Neuronal stem cell (in vitro differentiated cells): ENCODE results near the gene PEDS1.

Experiments
- DNase-seq: peaks from one replicate; pipeline ENCODE4 v3.0.0-alpha.2; 2013; ENCODE audit warnings: low spot score
- H2AFZ ChIP-seq: one replicate; pipeline ENCODE4 v1.6.1; 2013; ENCODE audit warnings: mild to moderate bottlenecking, low read length, inconsistent platforms
- H2AK5ac ChIP-seq: 2 replicates; pipeline ENCODE4 v1.6.1; 2013; ENCODE audit warnings: low read depth, mild to moderate bottlenecking, inconsistent platforms, low read length, moderate library complexity, mixed read lengths
- H2BK120ac ChIP-seq: 2 replicates; pipeline ENCODE4 v1.6.1; 2013; ENCODE audit warnings: low read depth, mild to moderate bottlenecking, inconsistent platforms, low read length, moderate library complexity, mixed read lengths
- H2BK12ac ChIP-seq: one replicate; pipeline ENCODE4 v1.6.1; 2013; ENCODE audit warnings: low read length, inconsistent platforms
- H2BK15ac ChIP-seq: 2 replicates; pipeline ENCODE4 v1.6.1; 2013; ENCODE audit warnings: mild to moderate bottlenecking, low read length, inconsistent platforms, mixed read lengths
- H2BK5ac ChIP-seq: one replicate; pipeline ENCODE4 v1.6.1; 2013; ENCODE audit warnings: inconsistent platforms, mild to moderate bottlenecking, low read length, moderate library complexity
- H3K14ac ChIP-seq: one replicate; pipeline ENCODE4 v1.6.1; 2013; ENCODE audit warnings: low read length, inconsistent platforms
- H3K18ac ChIP-seq: 2 replicates; pipeline ENCODE4 v1.6.1; 2013; ENCODE audit warnings: low read length, inconsistent platforms
- H3K23ac ChIP-seq: 2 replicates; pipeline ENCODE4 v1.6.1; 2013; ENCODE audit warnings: low read depth, mild to moderate bottlenecking, mixed read lengths, low read length, inconsistent platforms; ENCODE audit not compliant: poor library complexity
- H3K27ac ChIP-seq: replicated peaks from 3 replicates; pipeline ENCODE4 v1.5.1; 2013; ENCODE audit warnings: low read length, inconsistent platforms
- H3K27me3 ChIP-seq, 3 experiments: 2 replicates each; pipeline ENCODE4 v1.6.1; 2013; ENCODE audit warnings: low read length in 3 of 3, mild to moderate bottlenecking in 2 of 3, inconsistent platforms in 1 of 3, low read depth in 1 of 3, mixed read lengths in 1 of 3, moderate library complexity in 1 of 3; ENCODE audit not compliant: control insufficient read depth in 3 of 3, insufficient read depth in 3 of 3
- H3K36me3 ChIP-seq, 2 donors: replicated peaks in 1 of 2; 2 replicates each; pipeline ENCODE4 v1.6.1; 2013; ENCODE audit warnings: low read length in 2 of 2; ENCODE audit not compliant: control insufficient read depth in 2 of 2, insufficient read depth in 2 of 2
- H3K4ac ChIP-seq: 2 replicates; pipeline ENCODE4 v1.6.1; 2013; ENCODE audit warnings: inconsistent platforms, mild to moderate bottlenecking, low read length, moderate library complexity
- H3K4me1 ChIP-seq, 2 donors: 1 replicate in 1 of 2; 2 replicates in 1 of 2; pipeline ENCODE4 v1.6.1; 2013; ENCODE audit warnings: low read length in 2 of 2, low read depth in 1 of 2; ENCODE audit not compliant: control insufficient read depth in 2 of 2, insufficient read depth in 1 of 2
- H3K4me2 ChIP-seq: one replicate; pipeline ENCODE4 v1.6.1; 2013; ENCODE audit warnings: mild to moderate bottlenecking, low read length, inconsistent platforms; ENCODE audit not compliant: insufficient read depth, poor library complexity, severe bottlenecking
- H3K4me3 ChIP-seq, 2 donors: 2 replicates each; pipeline ENCODE4 v1.5.1; 2013; ENCODE audit warnings: low read length in 2 of 2, mild to moderate bottlenecking in 2 of 2, inconsistent platforms in 1 of 2, moderate library complexity in 1 of 2
- H3K79me1 ChIP-seq: one replicate; pipeline ENCODE4 v1.6.1; 2013; ENCODE audit warnings: low read depth, mild to moderate bottlenecking, inconsistent platforms, low read length, moderate library complexity
- H3K9ac ChIP-seq: one replicate; pipeline ENCODE4 v1.6.1; 2013; ENCODE audit warnings: mild to moderate bottlenecking, low read depth, low read length, inconsistent platforms; ENCODE audit not compliant: poor library complexity
- H3K9me3 ChIP-seq, 2 donors: replicated peaks in 1 of 2; 2 replicates each; pipeline versions ENCODE3 to v1.6.1; 2013; ENCODE audit warnings: low read length in 2 of 2, mild to moderate bottlenecking in 2 of 2, inconsistent platforms in 1 of 2, low read depth in 1 of 2, mixed read lengths in 1 of 2, moderate library complexity in 1 of 2; ENCODE audit not compliant: control insufficient read depth in 2 of 2, insufficient read depth in 1 of 2
- H4K8ac ChIP-seq: one replicate; pipeline ENCODE4 v1.6.1; 2013; ENCODE audit warnings: low read depth, mild to moderate bottlenecking, inconsistent platforms, low read length, moderate library complexity
- H4K91ac ChIP-seq: one replicate; pipeline ENCODE4 v1.6.1; 2013; ENCODE audit warnings: low read length, low read depth, mild to moderate bottlenecking, inconsistent platforms; ENCODE audit not compliant: poor library complexity
- WGBS, 2 donors: extraction: QIAGEN DNeasy Blood & Tissue Kit; methylation state at CpG; one replicate each; pipeline ENCODE4 v1.1.7; 2013; ENCODE audit warnings: missing lambda C conversion rate in 2 of 2, mixed read lengths in 1 of 2; ENCODE audit not compliant: insufficient read length in 2 of 2, insufficient replicate concordance in 1 of 2; ENCODE audit errors: extremely low coverage in 2 of 2; 5-methylcytosine and 5-hydroxymethylcytosine counted together

The PEDS1 gene

GRCh38 chr20:50172347-50173013, 19.0 kb upstream of the PEDS1 start:
- H3K4me3 ChIP-seq, result peak overlapping the region; percentile 47 to 79
- peaks cover 0 to 9% of the 10 kb centered on the region in 2 donors for H3K4me1 ChIP-seq
- H3K27ac ChIP-seq, result peak overlapping the region; percentile 69
- peak overlapping the region; percentile 6 for H3K14ac ChIP-seq
- H2AFZ ChIP-seq, result peak overlapping the region; percentile 89
- H3K4ac ChIP-seq, result no peak overlapping the region
- peaks cover 0 to 2% of the 10 kb centered on the region in 2 donors for H3K9me3 ChIP-seq
- no peak overlapping the region for H4K91ac ChIP-seq
- H2AK5ac ChIP-seq, result no peak overlapping the region
- H3K9ac ChIP-seq, result peak overlapping the region; percentile 82
- H2BK12ac ChIP-seq, result no peak overlapping the region
- H3K36me3 ChIP-seq, result no peaks in the 10 kb centered on the region
- H3K4me2 ChIP-seq, result peak overlapping the region; percentile 86
- H2BK15ac ChIP-seq, result peak overlapping the region; percentile 84
- peak; percentile 74 for DNase-seq
- peak overlapping the region; percentile 91 for H2BK120ac ChIP-seq
- peak overlapping the region; percentile 51 for H3K23ac ChIP-seq
- H3K18ac ChIP-seq, result peak overlapping the region; percentile 96
- no peaks in the 10 kb centered on the region for H3K79me1 ChIP-seq
- H3K27me3 ChIP-seq, result no peaks in the 10 kb centered on the region
- H4K8ac ChIP-seq, result peak overlapping the region; percentile 19
- peak overlapping the region; percentile 77 for H2BK5ac ChIP-seq
- no CpG with 5 or more reads among the region's 36 CpGs for WGBS, 2 donors

GRCh38 chr20:50170549-50171220, 17.2 kb upstream of the PEDS1 start:
- no peak overlapping the region for H3K27ac ChIP-seq
- H3K9me3 ChIP-seq, result peaks cover 0 to 2% of the 10 kb centered on the region in 2 donors
- no peaks in the 10 kb centered on the region for H3K27me3 ChIP-seq

DNA sequence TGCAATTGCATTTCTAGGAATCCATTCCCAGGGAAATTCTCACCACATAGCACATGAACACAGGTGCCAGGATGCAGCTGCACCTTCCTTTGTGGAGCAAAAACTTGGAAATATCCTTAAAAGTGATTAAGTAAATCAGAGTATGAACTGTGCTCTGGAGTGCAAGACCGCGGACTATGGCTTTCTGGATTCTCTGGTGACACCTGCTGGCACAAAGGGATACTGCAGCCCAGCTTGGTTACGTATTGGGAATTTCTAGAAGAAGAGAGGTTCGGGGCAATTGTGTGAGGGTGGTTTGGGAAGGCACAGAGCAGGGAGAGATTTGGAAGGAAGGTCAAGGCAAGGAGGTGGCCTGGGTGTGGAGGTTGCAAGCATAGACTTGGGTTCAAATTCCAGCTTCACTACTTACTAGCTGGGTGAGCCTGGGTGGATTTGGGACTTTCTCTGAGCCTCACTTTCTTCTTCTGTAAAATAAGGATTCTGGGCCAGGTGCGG, 15.9 kb upstream of the PEDS1 start:
- Histone ChIP-seq H2BK5ac (no peak overlapping the region), H3K18ac (no peak overlapping the region), H2AFZ (no peak overlapping the region), H2AK5ac (no peak overlapping the region), H3K23ac (no peak overlapping the region), H3K4ac (no peak overlapping the region), H3K27ac (no peak overlapping the region), H3K4me2 (no peak overlapping the region), H4K91ac (no peak overlapping the region), H3K4me3 (no peak overlapping the region), H3K36me3 (no peaks in the 10 kb centered on the region), H2BK120ac (no peak overlapping the region), H3K27me3 (no peaks in the 10 kb centered on the region), H4K8ac (no peak overlapping the region), H3K79me1 (no peaks in the 10 kb centered on the region), H2BK15ac (no peak overlapping the region), H3K9me3 (peaks cover 0 to 2% of the 10 kb centered on the region in 2 donors), H2BK12ac (no peak overlapping the region), H3K14ac (no peak overlapping the region), H3K4me1 (peaks cover 7 to 11% of the 10 kb centered on the region in 2 donors), H3K9ac (no peak overlapping the region)
- WGBS, 2 donors, result no CpG with 5 or more reads among the region's 5 CpGs
- DNase-seq, result peak; percentile 69

More at GRCh38 chr20:50170549-50171220, 17.2 kb upstream of the PEDS1 start:
- Histone ChIP-seq H2BK15ac (no peak overlapping the region), H3K23ac (no peak overlapping the region), H2AK5ac (peak overlapping the region; percentile 66), H2BK12ac (no peak overlapping the region), H3K4me3 (peak overlapping the region in 1 of 2 donors; percentile 13), H4K8ac (no peak overlapping the region), H2BK120ac (no peak overlapping the region), H3K36me3 (no peaks in the 10 kb centered on the region), H2BK5ac (no peak overlapping the region), H3K14ac (no peak overlapping the region), H2AFZ (no peak overlapping the region), H3K4me2 (no peak overlapping the region), H3K18ac (peak overlapping the region; percentile 70), H3K9ac (no peak overlapping the region), H4K91ac (no peak overlapping the region), H3K4ac (no peak overlapping the region), H3K4me1 (peaks cover 2 to 11% of the 10 kb centered on the region in 2 donors), H3K79me1 (no peaks in the 10 kb centered on the region)
- DNase-seq, result no peak
- no CpG with 5 or more reads among the region's 14 CpGs for WGBS, 2 donors
